ENCODE data around the gene LMF2. TPM values are rescaled to one million over a fixed set of nuclear protein-coding genes. Genes with fewer than 3 reads are reported as not detected.

Gene LMF2
- total and polyA plus RNA-seq, 2 of the 4 experiments (the other 2 are of a cell fraction), result 16.8 to 82.6 TPM

DNA sequence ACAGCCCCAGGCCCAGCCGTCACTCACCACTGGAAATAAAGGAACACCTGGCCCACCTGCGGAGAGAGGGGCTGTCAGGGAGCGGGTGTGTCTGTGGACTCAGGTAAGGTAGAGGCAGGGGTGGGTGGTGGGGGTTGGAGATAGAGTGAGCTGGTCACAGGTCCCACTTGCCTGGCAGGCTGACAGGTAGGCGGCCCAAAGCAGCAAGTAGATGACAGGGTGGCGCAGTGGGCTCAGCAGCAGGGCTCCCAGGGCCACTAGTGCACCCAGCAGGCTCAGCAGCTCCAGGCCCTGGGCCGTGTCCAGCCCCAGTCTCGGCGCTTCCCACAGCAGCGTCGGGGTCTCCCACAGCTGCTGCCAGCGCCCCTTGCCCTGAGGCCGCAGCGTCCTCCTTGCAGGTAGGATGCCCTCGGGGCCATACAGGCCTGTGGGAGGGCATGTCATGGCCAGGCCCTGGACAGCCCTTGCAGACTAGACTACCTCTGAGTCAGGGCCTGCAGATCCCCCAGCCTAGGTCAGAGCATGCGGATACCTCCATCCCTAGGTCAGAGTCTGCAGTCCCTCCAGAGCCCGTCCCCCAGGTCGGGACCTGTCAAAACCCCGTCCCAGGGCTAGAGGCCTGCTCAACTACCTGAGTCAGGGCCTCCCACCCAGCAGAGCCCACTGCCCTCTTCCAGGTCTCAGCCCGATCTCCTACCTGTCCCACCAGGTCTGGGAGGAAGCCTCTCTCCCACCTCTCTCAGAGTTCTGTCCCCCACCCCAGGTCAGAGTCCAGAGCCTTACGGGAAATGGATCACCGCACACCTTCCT, 686 bp downstream of the LMF2 start:
- ChIA-PET CTCF (no interaction called here), POLR2A (ENCODE audit: unreplicated experiment) (no interaction called here)
- no peaks in the 10 kb centered on the region for H3K9me1 ChIP-seq (ENCODE audit: insufficient read depth, low read length)
- peak overlapping the region; percentile 95 for H3K27ac ChIP-seq (ENCODE audit: insufficient read depth, low read length)
- no peak for DNase-seq
- H4K8ac ChIP-seq (ENCODE audit: low read depth in 2 of 2, low read length in 2 of 2), result peak overlapping the region; percentile 80 to 90
- H3K56ac ChIP-seq (ENCODE audit: extremely low read depth, insufficient read depth, low read length), result peak overlapping the region; percentile 81
- peak overlapping the region; percentile 98 for H4K5ac ChIP-seq (ENCODE audit: low read depth, low read length)
- H3K36me3 ChIP-seq (ENCODE audit: control insufficient read depth, insufficient read depth, low read length), result peaks cover 28% of the 10 kb centered on the region
- peak overlapping the region; percentile 99 for H2AFZ ChIP-seq (replicated peaks; ENCODE audit: low read length, poor library complexity)
- no peak overlapping the region for H2BK20ac ChIP-seq (ENCODE audit: low read depth, low read length)
- H2BK5ac ChIP-seq (ENCODE audit: low read depth, low read length, poor library complexity, severe bottlenecking), result peak overlapping the region; percentile 88
- intact Hi-C loops (cut with micrococcal nuclease), result no loop called here
- H3K18ac ChIP-seq (ENCODE audit: low read depth, low read length), result peak overlapping the region; percentile 81; the same call in 1 of the 2 replicates
- H4K20me1 ChIP-seq (ENCODE audit: insufficient read depth, low read length), result no peaks in the 10 kb centered on the region; the same call in 1 of the 2 replicates
- no peaks in the 10 kb centered on the region for H3K9me3 ChIP-seq (ENCODE audit: control insufficient read depth, insufficient read depth, low read length)
- H3K23ac ChIP-seq (ENCODE audit: low read depth, low read length), result peak overlapping the region; percentile 73
- peak overlapping the region; percentile 87 for H3K14ac ChIP-seq (replicated peaks; ENCODE audit: low read depth, low read length)
- 23% methylated on average over 9 of the region's 21 CpGs; no CpG with 5 or more reads in 1 of the 2 experiments for WGBS, 2 experiments (ENCODE audit: extremely low coverage in 2 of 2, insufficient read length in 1 of 2)
- H3K79me1 ChIP-seq (ENCODE audit: low read depth in 1 of 2, low read length in 2 of 2), result peaks cover 8 to 49% of the 10 kb centered on the region in 2 experiments
- peak overlapping the region; percentile 97 for H2AK5ac ChIP-seq (ENCODE audit: low read depth, low read length)
- dilution Hi-C loops (cut with HindIII; ENCODE audit: low sequenced_read_pairs, unreplicated experiment), result no loop called here
- H3K4ac ChIP-seq (ENCODE audit: low read depth, low read length), result peak overlapping the region; percentile 97
- no peak; the same call in 1 of the 2 replicates for ATAC-seq (ENCODE audit: low read depth)
- BruUV-seq (replicated peaks), result no TSS peak
- TF ChIP-seq RAD21 (IDR thresholded peaks at IDR 0.05; ENCODE audit: low read length) (no peak), CHD1 (IDR thresholded peaks at IDR 0.05; ENCODE audit: low read depth, low read length) (no peak), NFE2L2 (IDR thresholded peaks at IDR 0.05; ENCODE audit: low read depth, low read length) (no peak), POLR2A (IDR thresholded peaks at IDR 0.05; ENCODE audit: low read depth, low read length) (no peak), MXI1 (IDR thresholded peaks at IDR 0.05; ENCODE audit: borderline replicate concordance, low read depth, low read length) (no peak), RFX5 (IDR thresholded peaks at IDR 0.05; ENCODE audit: low read depth, low read length) (no peak), SMC3 (IDR thresholded peaks at IDR 0.05; ENCODE audit: low read depth, low read length) (no peak), BHLHE40 (IDR thresholded peaks at IDR 0.05; ENCODE audit: low read depth, low read length) (no peak)
- TF ChIP-seq, protein P1, sequence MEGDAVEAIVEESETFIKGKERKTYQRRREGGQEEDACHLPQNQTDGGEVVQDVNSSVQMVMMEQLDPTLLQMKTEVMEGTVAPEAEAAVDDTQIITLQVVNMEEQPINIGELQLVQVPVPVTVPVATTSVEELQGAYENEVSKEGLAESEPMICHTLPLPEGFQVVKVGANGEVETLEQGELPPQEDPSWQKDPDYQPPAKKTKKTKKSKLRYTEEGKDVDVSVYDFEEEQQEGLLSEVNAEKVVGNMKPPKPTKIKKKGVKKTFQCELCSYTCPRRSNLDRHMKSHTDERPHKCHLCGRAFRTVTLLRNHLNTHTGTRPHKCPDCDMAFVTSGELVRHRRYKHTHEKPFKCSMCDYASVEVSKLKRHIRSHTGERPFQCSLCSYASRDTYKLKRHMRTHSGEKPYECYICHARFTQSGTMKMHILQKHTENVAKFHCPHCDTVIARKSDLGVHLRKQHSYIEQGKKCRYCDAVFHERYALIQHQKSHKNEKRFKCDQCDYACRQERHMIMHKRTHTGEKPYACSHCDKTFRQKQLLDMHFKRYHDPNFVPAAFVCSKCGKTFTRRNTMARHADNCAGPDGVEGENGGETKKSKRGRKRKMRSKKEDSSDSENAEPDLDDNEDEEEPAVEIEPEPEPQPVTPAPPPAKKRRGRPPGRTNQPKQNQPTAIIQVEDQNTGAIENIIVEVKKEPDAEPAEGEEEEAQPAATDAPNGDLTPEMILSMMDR (conservative IDR thresholded peaks at IDR 0.05; ENCODE audit: low read depth, low read length), result no peak
- TF ChIP-seq, protein P2, sequence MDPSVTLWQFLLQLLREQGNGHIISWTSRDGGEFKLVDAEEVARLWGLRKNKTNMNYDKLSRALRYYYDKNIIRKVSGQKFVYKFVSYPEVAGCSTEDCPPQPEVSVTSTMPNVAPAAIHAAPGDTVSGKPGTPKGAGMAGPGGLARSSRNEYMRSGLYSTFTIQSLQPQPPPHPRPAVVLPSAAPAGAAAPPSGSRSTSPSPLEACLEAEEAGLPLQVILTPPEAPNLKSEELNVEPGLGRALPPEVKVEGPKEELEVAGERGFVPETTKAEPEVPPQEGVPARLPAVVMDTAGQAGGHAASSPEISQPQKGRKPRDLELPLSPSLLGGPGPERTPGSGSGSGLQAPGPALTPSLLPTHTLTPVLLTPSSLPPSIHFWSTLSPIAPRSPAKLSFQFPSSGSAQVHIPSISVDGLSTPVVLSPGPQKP (IDR thresholded peaks at IDR 0.05; ENCODE audit: borderline replicate concordance, low read depth, low read length), result no peak
- H3K4me1 ChIP-seq (ENCODE audit: control insufficient read depth, insufficient read depth, low read length), result peaks cover 4% of the 10 kb centered on the region
- peak overlapping the region; percentile 100 for H3K4me3 ChIP-seq (ENCODE audit: insufficient read depth, low read depth, low read length)
- H2BK120ac ChIP-seq (ENCODE audit: low read depth, low read length), result peak overlapping the region; percentile 70
- peak overlapping the region; percentile 70 for H4K91ac ChIP-seq (ENCODE audit: insufficient read depth, low read depth, low read length)
- H3K27me3 ChIP-seq (ENCODE audit: control insufficient read depth, insufficient read depth, low read length), result no peaks in the 10 kb centered on the region
- peak overlapping the region; percentile 98 for H3K9ac ChIP-seq (ENCODE audit: low read depth, low read length)
- H2BK15ac ChIP-seq (ENCODE audit: low read depth, low read length), result peak overlapping the region; percentile 0; the same call in 1 of the 3 replicates
- H2AK9ac ChIP-seq (replicated peaks; ENCODE audit: low read depth, low read length, poor library complexity), result peak overlapping the region; percentile 100
- in situ Hi-C loops (cut with MboI; ENCODE audit: low sequenced_read_pairs), result no loop called here
- H3K4me2 ChIP-seq (ENCODE audit: low read depth, low read length), result peak overlapping the region; percentile 87

All from IMR-90 (cell line).